HepG2 (cell line): ENCODE data around the gene CLASP2. TPM values are rescaled to one million over a fixed set of nuclear protein-coding genes. Genes with fewer than 3 reads are reported as not detected.

Experiments
- JUNB ChIP-seq: sonication (generic); formaldehyde crosslinking; IDR thresholded peaks from 2 replicates; pipeline ENCODE4 v1.8.0; 2022; ENCODE audit warnings: missing genetic modification reagents, mild to moderate bottlenecking, borderline replicate concordance
- PITX1 ChIP-seq: sonication (generic); formaldehyde crosslinking; IDR thresholded peaks from 2 replicates; pipeline ENCODE4 v1.5.1; 2020; ENCODE audit warnings: mild to moderate bottlenecking, missing genetic modification reagents
- SIX4 ChIP-seq: sonication (generic); formaldehyde crosslinking; IDR thresholded peaks from 2 replicates; pipeline ENCODE4 v1.4.0; 2020; ENCODE audit warnings: missing genetic modification reagents
- SMAD9 ChIP-seq: sonication (generic); formaldehyde crosslinking; IDR thresholded peaks from 2 replicates; pipeline ENCODE4 v1.5.1; 2020; ENCODE audit warnings: mild to moderate bottlenecking, missing genetic modification reagents
- ZKSCAN5 ChIP-seq: sonication (generic); formaldehyde crosslinking; IDR thresholded peaks from 2 replicates; pipeline ENCODE4 v1.5.1; 2020; ENCODE audit warnings: mild to moderate bottlenecking, missing genetic modification reagents
- ZNF562 ChIP-seq: sonication (generic); formaldehyde crosslinking; IDR thresholded peaks from 2 replicates; pipeline ENCODE4 v1.8.0; 2022; ENCODE audit warnings: missing genetic modification reagents, borderline replicate concordance
- ZNF607 ChIP-seq: sonication (generic); formaldehyde crosslinking; IDR thresholded peaks from 2 replicates; pipeline ENCODE4 v1.5.1; 2020; ENCODE audit warnings: missing genetic modification reagents, mild to moderate bottlenecking, borderline replicate concordance
- ZNF644 ChIP-seq: IDR thresholded peaks from 2 replicates; pipeline ENCODE4 v1.6.1; 2016; ENCODE audit warnings: low read depth
- ZNF746 ChIP-seq: sonication (generic); formaldehyde crosslinking; IDR thresholded peaks from 2 replicates; pipeline ENCODE4 v1.8.0; 2022; ENCODE audit warnings: mild to moderate bottlenecking, missing genetic modification reagents
- ZNF766 ChIP-seq: sonication (generic); formaldehyde crosslinking; IDR thresholded peaks from 2 replicates; pipeline ENCODE4 v1.5.0; 2020; ENCODE audit warnings: missing genetic modification reagents, borderline replicate concordance
- ZNF772 ChIP-seq: sonication (generic); formaldehyde crosslinking; IDR thresholded peaks from 2 replicates; pipeline ENCODE4 v1.5.0; 2020; ENCODE audit warnings: mild to moderate bottlenecking, missing genetic modification reagents
- ZSCAN20 ChIP-seq: sonication (generic); formaldehyde crosslinking; IDR thresholded peaks from 2 replicates; pipeline ENCODE4 v1.4.0; 2020; ENCODE audit warnings: missing genetic modification reagents, mild to moderate bottlenecking, borderline replicate concordance
- polyA plus RNA-seq, 8 experiments: library from polyadenylated mRNA; depleted of rRNA in 3 of 8; stranded (reverse) in 7 of 8; unstranded in 1 of 8; fragments of >200 nt; fragmentation: Illumina TruSeq in 4 of 8; extraction: Trizol in 4 of 8; gene quantifications; 2 replicates each; pipeline versions ENCODE4 v1.2.1 to v1.2.3, GENCODE V29; 2011 to 2016; ENCODE audit warnings: low read depth in 4 of 8, missing spikeins in 1 of 8, mixed read lengths in 1 of 8; ENCODE audit not compliant: insufficient read depth in 1 of 8
- total RNA-seq, 5 experiments: library from RNA; depleted of rRNA; stranded (reverse); fragments of >200 nt; fragmentation: Illumina TruSeq; extraction: Trizol; gene quantifications; 2 replicates each; pipeline ENCODE4 v1.2.3, GENCODE V29; 2016; ENCODE audit warnings: low read depth in 1 of 5
- TF ChIP-seq, protein P1 (sequence below): sonication (generic); formaldehyde crosslinking; IDR thresholded peaks from 2 replicates; pipeline ENCODE4 v1.9.0; 2021; ENCODE audit warnings: missing genetic modification reagents, borderline replicate concordance
- TF ChIP-seq, protein P2 (sequence below): sonication (generic); formaldehyde crosslinking; IDR thresholded peaks from 2 replicates; pipeline ENCODE4 v1.4.0; 2020; ENCODE audit warnings: missing genetic modification reagents
- TF ChIP-seq, protein P3 (sequence below): IDR thresholded peaks from 2 replicates; pipeline ENCODE4 v1.6.1; 2018; ENCODE audit warnings: missing genetic modification reagents, mild to moderate bottlenecking, missing compliant biosample characterization
- TF ChIP-seq, protein P4 (sequence below): sonication (generic); formaldehyde crosslinking; IDR thresholded peaks from 2 replicates; pipeline ENCODE4 v1.4.0; 2020; ENCODE audit warnings: mild to moderate bottlenecking, missing genetic modification reagents

Gene CLASP2
- total and polyA plus RNA-seq, 2 of the 13 experiments (the other 11 are each of a cell fraction or from before 2014, with no cell fraction given) = 15.7 to 34.8 TPM

DNA sequence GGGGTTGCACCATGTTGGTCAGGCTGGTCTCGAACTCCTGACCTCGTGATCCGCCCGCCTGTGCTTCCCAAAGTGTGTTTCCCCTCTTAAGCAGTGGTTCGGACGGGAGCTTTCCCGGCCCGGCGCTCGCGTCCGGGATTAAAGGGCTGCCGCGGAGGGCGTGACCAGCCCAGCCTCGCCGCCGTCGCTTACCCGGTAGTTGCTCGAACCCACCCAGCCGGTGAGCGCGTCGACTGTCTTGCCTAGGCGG lies 513 bp downstream of the CLASP2 start (continued):
- no peak for TF ChIP-seq SMAD9 (CRISPR knock-in tag)
- no peak for TF ChIP-seq JUNB
- TF ChIP-seq, protein P1, sequence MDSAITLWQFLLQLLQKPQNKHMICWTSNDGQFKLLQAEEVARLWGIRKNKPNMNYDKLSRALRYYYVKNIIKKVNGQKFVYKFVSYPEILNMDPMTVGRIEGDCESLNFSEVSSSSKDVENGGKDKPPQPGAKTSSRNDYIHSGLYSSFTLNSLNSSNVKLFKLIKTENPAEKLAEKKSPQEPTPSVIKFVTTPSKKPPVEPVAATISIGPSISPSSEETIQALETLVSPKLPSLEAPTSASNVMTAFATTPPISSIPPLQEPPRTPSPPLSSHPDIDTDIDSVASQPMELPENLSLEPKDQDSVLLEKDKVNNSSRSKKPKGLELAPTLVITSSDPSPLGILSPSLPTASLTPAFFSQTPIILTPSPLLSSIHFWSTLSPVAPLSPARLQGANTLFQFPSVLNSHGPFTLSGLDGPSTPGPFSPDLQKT (CRISPR knock-in tag) = 0 out of 2 replicates have a peak, but pooled peaks have one; percentile 31
- TF ChIP-seq ZNF644 (CRISPR knock-in tag) = no peak
- no peak for TF ChIP-seq SIX4 (CRISPR knock-in tag)
- no peak for TF ChIP-seq ZNF772 (CRISPR knock-in tag)
- peak; percentile 65; the same call in 1 of the 2 replicates for TF ChIP-seq ZNF766 (CRISPR knock-in tag)
- TF ChIP-seq ZKSCAN5 = no peak
- TF ChIP-seq, protein P2, sequence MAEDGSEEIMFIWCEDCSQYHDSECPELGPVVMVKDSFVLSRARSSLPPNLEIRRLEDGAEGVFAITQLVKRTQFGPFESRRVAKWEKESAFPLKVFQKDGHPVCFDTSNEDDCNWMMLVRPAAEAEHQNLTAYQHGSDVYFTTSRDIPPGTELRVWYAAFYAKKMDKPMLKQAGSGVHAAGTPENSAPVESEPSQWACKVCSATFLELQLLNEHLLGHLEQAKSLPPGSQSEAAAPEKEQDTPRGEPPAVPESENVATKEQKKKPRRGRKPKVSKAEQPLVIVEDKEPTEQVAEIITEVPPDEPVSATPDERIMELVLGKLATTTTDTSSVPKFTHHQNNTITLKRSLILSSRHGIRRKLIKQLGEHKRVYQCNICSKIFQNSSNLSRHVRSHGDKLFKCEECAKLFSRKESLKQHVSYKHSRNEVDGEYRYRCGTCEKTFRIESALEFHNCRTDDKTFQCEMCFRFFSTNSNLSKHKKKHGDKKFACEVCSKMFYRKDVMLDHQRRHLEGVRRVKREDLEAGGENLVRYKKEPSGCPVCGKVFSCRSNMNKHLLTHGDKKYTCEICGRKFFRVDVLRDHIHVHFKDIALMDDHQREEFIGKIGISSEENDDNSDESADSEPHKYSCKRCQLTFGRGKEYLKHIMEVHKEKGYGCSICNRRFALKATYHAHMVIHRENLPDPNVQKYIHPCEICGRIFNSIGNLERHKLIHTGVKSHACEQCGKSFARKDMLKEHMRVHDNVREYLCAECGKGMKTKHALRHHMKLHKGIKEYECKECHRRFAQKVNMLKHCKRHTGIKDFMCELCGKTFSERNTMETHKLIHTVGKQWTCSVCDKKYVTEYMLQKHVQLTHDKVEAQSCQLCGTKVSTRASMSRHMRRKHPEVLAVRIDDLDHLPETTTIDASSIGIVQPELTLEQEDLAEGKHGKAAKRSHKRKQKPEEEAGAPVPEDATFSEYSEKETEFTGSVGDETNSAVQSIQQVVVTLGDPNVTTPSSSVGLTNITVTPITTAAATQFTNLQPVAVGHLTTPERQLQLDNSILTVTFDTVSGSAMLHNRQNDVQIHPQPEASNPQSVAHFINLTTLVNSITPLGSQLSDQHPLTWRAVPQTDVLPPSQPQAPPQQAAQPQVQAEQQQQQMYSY (CRISPR knock-in tag) = peak; percentile 75; the same call in 1 of the 2 replicates
- TF ChIP-seq, protein P3, sequence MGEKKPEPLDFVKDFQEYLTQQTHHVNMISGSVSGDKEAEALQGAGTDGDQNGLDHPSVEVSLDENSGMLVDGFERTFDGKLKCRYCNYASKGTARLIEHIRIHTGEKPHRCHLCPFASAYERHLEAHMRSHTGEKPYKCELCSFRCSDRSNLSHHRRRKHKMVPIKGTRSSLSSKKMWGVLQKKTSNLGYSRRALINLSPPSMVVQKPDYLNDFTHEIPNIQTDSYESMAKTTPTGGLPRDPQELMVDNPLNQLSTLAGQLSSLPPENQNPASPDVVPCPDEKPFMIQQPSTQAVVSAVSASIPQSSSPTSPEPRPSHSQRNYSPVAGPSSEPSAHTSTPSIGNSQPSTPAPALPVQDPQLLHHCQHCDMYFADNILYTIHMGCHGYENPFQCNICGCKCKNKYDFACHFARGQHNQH (CRISPR knock-in tag) = 0 out of 2 replicates have a peak, but pooled peaks have one; percentile 33
- TF ChIP-seq, protein P4, sequence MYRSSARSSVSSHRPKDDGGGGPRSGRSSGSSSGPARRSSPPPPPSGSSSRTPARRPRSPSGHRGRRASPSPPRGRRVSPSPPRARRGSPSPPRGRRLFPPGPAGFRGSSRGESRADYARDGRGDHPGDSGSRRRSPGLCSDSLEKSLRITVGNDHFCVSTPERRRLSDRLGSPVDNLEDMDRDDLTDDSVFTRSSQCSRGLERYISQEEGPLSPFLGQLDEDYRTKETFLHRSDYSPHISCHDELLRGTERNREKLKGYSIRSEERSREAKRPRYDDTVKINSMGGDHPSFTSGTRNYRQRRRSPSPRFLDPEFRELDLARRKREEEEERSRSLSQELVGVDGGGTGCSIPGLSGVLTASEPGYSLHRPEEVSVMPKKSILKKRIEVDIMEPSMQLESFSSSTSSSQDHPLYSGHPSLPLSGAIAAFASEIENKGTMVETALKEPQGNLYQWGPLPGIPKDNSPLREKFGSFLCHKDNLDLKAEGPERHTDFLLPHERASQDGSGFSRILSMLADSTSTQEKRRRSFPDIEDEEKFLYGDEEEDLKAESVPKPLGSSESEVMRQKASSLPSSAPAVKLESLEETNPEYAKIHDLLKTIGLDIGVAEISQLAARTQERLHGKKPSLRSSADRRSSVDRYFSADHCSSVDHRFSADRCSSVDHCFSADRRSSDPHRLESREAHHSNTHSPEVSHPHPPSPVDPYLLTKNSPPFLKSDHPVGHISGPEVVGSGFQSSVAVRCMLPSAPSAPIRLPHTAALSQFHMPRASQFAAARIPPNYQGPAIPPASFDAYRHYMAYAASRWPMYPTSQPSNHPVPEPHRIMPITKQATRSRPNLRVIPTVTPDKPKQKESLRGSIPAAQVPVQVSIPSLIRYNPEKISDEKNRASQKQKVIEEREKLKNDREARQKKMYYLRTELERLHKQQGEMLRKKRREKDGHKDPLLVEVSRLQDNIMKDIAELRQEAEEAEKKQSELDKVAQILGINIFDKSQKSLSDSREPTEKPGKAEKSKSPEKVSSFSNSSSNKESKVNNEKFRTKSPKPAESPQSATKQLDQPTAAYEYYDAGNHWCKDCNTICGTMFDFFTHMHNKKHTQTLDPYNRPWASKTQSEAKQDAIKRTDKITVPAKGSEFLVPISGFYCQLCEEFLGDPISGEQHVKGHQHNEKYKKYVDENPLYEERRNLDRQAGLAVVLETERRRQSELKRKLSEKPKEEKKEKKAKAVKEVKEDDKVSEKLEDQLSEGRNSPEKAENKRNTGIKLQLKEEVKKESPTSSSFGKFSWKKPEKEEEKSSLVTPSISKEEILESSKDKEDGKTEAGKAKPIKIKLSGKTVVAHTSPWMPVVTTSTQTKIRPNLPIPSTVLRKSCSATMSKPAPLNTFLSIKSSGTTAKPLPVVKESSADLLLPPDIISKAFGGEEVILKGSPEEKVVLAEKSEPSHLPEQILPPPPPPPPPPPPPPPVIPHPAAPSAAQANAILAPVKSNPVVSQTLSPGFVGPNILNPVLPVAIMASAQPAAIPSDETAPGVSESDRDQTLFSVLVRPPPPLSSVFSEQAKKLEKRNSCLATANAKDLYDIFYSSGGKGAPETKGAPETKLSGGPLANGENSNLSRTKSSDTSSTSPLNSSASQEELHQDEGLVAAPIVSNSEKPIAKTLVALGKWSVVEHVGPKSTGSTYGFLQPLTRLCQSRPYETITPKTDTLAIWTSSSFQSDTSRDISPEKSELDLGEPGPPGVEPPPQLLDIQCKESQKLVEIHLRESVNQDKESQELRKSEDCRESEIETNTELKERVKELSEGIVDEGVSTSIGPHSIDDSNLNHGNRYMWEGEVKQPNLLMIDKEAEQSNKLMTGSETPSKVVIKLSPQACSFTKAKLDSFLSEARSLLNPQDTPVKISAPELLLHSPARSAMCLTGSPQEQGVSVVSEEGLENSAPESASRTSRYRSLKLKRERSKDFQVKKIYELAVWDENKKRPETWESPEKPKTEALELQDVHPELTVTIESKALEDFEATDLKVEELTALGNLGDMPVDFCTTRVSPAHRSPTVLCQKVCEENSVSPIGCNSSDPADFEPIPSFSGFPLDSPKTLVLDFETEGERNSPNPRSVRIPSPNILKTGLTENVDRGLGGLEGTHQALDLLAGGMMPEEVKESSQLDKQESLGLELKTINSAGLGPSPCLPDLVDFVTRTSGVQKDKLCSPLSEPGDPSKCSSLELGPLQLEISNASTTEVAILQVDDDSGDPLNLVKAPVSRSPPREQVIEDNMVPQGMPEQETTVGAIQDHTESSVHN (CRISPR knock-in tag) = no peak
- TF ChIP-seq ZNF607 (CRISPR knock-in tag) = 0 out of 2 replicates have a peak, but pooled peaks have one; percentile 10
- no peak for TF ChIP-seq ZNF562
- 0 out of 2 replicates have a peak, but pooled peaks have one; percentile 32 for TF ChIP-seq ZSCAN20 (CRISPR knock-in tag)
- no peak for TF ChIP-seq ZNF746 (CRISPR knock-in tag)
- peak; percentile 36; the same call in 1 of the 2 replicates for TF ChIP-seq PITX1 (CRISPR knock-in tag)
